Panc1 (cell line): ENCODE results near the gene SYNGR2. TPM values are rescaled to one million over a fixed set of nuclear protein-coding genes. Genes with fewer than 3 reads are reported as not detected.

Experiments used
- ATAC-seq: fragments of 200-7000 bp; cut with Tn5 transposase; 2 replicates; pipeline ENCODE4 v1.9.1; 2020; ENCODE audit warnings: mild to moderate bottlenecking, moderate library complexity
- BruUV-seq: library from RNA; stranded (reverse); fragments of 400-500 nt; replicated peaks from 2 replicates; lab custom pipeline; 2021; lab: Mats Ljungman, UMichigan
- CTCF ChIA-PET: fragments of 300-600 bp; sonication (Branson Sonifier 250); formaldehyde crosslinking; loops from one replicate; lab custom pipeline; 2022; ENCODE audit warnings: antibody characterized with exemption; lab: Charles Lee
- POLR2A ChIA-PET: fragments of 300-600 bp; sonication (Branson Sonifier 250); formaldehyde crosslinking; loops from one replicate; lab custom pipeline; 2022; ENCODE audit warnings: antibody characterized with exemption; lab: Charles Lee
- DNase-seq: peaks from one replicate; pipeline ENCODE4 v3.0.0-alpha.2; 2010; ENCODE audit warnings: low read depth, low spot score
- H3K27ac ChIP-seq: 2 replicates; pipeline ENCODE4 v1.5.1; 2011; ENCODE audit warnings: mild to moderate bottlenecking, low read length, inconsistent platforms
- H3K27me3 ChIP-seq: fragments of 200-500 bp; sonication (Bioruptor generic); 2 replicates; pipeline ENCODE4 v1.6.0; 2014; ENCODE audit warnings: low read length, inconsistent platforms; ENCODE audit not compliant: control insufficient read depth, insufficient read depth
- H3K36me3 ChIP-seq: fragments of 200-500 bp; sonication (Bioruptor generic); 2 replicates; pipeline ENCODE4 v1.5.1; 2014; ENCODE audit warnings: inconsistent platforms, mild to moderate bottlenecking, low read length, moderate library complexity; ENCODE audit not compliant: control insufficient read depth, insufficient read depth
- H3K4me1 ChIP-seq: 2 replicates; pipeline ENCODE4 v1.5.1; 2011; ENCODE audit warnings: inconsistent platforms, mild to moderate bottlenecking, low read length, moderate library complexity; ENCODE audit not compliant: control insufficient read depth, insufficient read depth
- H3K4me3 ChIP-seq, 2 experiments: 2 replicates each; pipeline ENCODE4 v1.5.1; 2011 to 2012; ENCODE audit warnings: low read depth in 2 of 2, low read length in 2 of 2, mild to moderate bottlenecking in 2 of 2, inconsistent platforms in 1 of 2, moderate library complexity in 1 of 2
- H3K9me3 ChIP-seq: fragments of 200-500 bp; sonication (Bioruptor generic); 2 replicates; pipeline ENCODE4 v1.5.1; 2014; ENCODE audit warnings: low read depth, mild to moderate bottlenecking, inconsistent platforms, low read length, moderate library complexity; ENCODE audit not compliant: control insufficient read depth, insufficient read depth
- SIN3A ChIP-seq: IDR thresholded peaks from 2 replicates; pipeline ENCODE4 v1.6.1; 2012; ENCODE audit warnings: low read depth, mild to moderate bottlenecking, low read length, moderate library complexity, borderline replicate concordance; ENCODE audit not compliant: insufficient read depth
- TCF7L2 ChIP-seq: IDR thresholded peaks from 2 replicates; pipeline ENCODE4 v1.6.1; 2011; ENCODE audit warnings: mild to moderate bottlenecking, low read depth, low read length, inconsistent platforms
- in situ Hi-C: cut with HindIII; loops from 2 replicates; pipeline ENCODE4 v1.10.0; 2016; ENCODE audit warnings: low sequenced_read_pairs, low pct_unique_long_range_greater_than_20kb
- intact Hi-C: fragments of 100-400 bp; cut with micrococcal nuclease; formaldehyde crosslinking; loops from one replicate; pipeline ENCODE4 v1.10.0; 2022; ENCODE audit not compliant: unreplicated experiment
- total RNA-seq: library from RNA; stranded (reverse); gene quantifications from one replicate; pipeline ENCODE4 v1.2.1, GENCODE V29; 2021; ENCODE audit not compliant: unreplicated experiment
- TF ChIP-seq, protein P1 (sequence below): fragments of 450-650 bp; IDR thresholded peaks from 2 replicates; pipeline ENCODE4 v1.5.1; 2017; ENCODE audit warnings: mild to moderate bottlenecking

SYNGR2 gene
- total RNA-seq, 1 experiment from 2014 or later, result 204 TPM

- Histone ChIP-seq H3K4me3 (no peak overlapping the region), H3K27me3 (no peaks in the 10 kb centered on the region), H3K9me3 (no peaks in the 10 kb centered on the region), H3K27ac (no peak overlapping the region), H3K36me3 (no peaks in the 10 kb centered on the region), H3K4me1 (0 out of 2 replicates have a peak, but pooled peaks cover 5% of the 10 kb centered on the region)
- no peak for DNase-seq
- intact Hi-C loops, result no loop called here
- in situ Hi-C loops, result no loop called here
- BruUV-seq, result no TSS peak
- no peak for ATAC-seq
- ChIA-PET POLR2A (interaction anchor here (0.6 to 0.7 kb wide), 2 partner anchors 13 to 45 kb away, joined by 3 to 13 read pairs; no protein-coding TSS in a partner anchor), CTCF (interaction anchor here (0.6 kb wide), 1 partner anchor 17 kb away, joined by 5 read pairs; no protein-coding TSS in a partner anchor)
- TF ChIP-seq SIN3A, result no peak
- TF ChIP-seq TCF7L2, result no peak
Observed at GRCh38 chr17:78120537-78120936, 47.8 kb upstream of the SYNGR2 start.

- H3K27ac ChIP-seq, result no peak overlapping the region
- POLR2A ChIA-PET, result interaction anchor here (0.6 kb wide), 1 partner anchor 45 kb away, joined by 3 read pairs; no protein-coding TSS in a partner anchor
- no peak overlapping the region for H3K4me3 ChIP-seq
- CTCF ChIA-PET, result no interaction called here
- in situ Hi-C loops, result no loop called here
- BruUV-seq, result no TSS peak
- no peaks in the 10 kb centered on the region for H3K9me3 ChIP-seq
- ATAC-seq (no peak), DNase-seq (no peak)
- no peaks in the 10 kb centered on the region for H3K36me3 ChIP-seq
- TF ChIP-seq, protein P1, sequence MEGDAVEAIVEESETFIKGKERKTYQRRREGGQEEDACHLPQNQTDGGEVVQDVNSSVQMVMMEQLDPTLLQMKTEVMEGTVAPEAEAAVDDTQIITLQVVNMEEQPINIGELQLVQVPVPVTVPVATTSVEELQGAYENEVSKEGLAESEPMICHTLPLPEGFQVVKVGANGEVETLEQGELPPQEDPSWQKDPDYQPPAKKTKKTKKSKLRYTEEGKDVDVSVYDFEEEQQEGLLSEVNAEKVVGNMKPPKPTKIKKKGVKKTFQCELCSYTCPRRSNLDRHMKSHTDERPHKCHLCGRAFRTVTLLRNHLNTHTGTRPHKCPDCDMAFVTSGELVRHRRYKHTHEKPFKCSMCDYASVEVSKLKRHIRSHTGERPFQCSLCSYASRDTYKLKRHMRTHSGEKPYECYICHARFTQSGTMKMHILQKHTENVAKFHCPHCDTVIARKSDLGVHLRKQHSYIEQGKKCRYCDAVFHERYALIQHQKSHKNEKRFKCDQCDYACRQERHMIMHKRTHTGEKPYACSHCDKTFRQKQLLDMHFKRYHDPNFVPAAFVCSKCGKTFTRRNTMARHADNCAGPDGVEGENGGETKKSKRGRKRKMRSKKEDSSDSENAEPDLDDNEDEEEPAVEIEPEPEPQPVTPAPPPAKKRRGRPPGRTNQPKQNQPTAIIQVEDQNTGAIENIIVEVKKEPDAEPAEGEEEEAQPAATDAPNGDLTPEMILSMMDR, result no peak
- TF ChIP-seq SIN3A, result no peak
- H3K4me1 ChIP-seq, result peaks cover 8% of the 10 kb centered on the region
- intact Hi-C loops, result no loop called here
- H3K27me3 ChIP-seq, result no peaks in the 10 kb centered on the region
Observed at GRCh38 chr17:78120971-78121800, 47.2 kb upstream of the SYNGR2 start.

DNA sequence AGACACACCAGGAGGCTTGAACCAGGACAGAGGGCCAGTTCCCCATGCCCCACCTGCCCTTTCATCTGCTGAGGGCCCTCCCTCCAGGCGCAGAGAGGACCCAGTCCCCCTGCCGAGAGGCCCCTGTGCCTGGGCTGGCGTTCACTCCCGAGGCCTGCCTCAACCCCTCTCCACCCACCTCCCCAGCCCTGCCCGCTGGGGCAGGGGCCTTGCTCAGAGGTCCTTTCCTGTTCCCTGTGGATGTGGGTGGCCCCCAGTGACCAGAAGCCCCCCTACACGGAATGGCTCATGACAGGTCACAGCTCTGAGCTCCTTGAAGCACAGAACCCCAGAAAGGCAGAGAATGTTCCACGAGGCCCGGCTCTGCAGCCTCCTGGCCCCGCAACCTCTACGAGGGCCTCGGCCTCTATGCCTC lies 46.6 kb upstream of the SYNGR2 start:
- H3K27ac ChIP-seq, result no peak overlapping the region
- in situ Hi-C loops, result no loop called here
- POLR2A ChIA-PET, result no interaction called here
- H3K4me3 ChIP-seq, result no peak overlapping the region
- intact Hi-C loops, result no loop called here
- BruUV-seq, result no TSS peak
- ATAC-seq, result no peak
- H3K4me1 ChIP-seq, result peaks cover 14% of the 10 kb centered on the region
- CTCF ChIA-PET, result no interaction called here
- H3K36me3 ChIP-seq, result no peaks in the 10 kb centered on the region
- no peaks in the 10 kb centered on the region for H3K9me3 ChIP-seq
- H3K27me3 ChIP-seq, result no peaks in the 10 kb centered on the region
- DNase-seq, result no peak
- TF ChIP-seq, protein P1, result no peak
- no peak for TF ChIP-seq SIN3A
